Measurements from ENCODE around the gene INPP5A. TPM values are rescaled to one million over a fixed set of nuclear protein-coding genes. Genes with fewer than 3 reads are reported as not detected.

Gene INPP5A
- total and polyA plus RNA-seq, 9 of the 15 experiments (the other 6 are each of a cell fraction or from before 2014, with no cell fraction given), result 0.66 to 11.6 (median 7.7) TPM

DNA sequence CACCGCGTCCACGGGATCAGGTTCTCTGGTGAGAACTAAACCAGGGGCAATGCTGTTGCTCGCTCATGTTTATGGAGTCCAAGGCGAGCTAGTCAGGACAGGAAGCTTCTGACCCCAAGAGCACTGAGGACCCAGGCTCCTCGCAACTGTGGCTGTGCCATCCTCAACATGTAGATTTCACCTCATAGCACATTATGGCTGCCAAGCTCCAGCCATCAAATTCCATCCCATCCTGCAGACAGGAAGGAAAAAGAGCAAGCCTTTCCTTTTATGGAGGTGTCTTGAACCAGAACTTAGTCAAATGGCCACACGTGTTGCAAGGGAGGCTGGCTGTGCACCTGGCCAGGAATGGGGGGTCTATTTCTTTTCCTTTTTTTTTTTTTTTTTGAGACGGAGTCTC lies 264.5 kb downstream of the INPP5A start:
- ChIA-PET POLR2A (interaction anchor here (0.5 to 0.6 kb wide), 2 partner anchors 49 to 782 kb away, joined by 3 read pairs; no protein-coding TSS in a partner anchor), CTCF (ENCODE audit: low intra/inter-chr PET ratio) (no interaction called here)
- peaks cover 2 to 25% of the 10 kb centered on the region in 2 experiments; a peak in 3 of 5 replicates for H3K27me3 ChIP-seq (ENCODE audit: control insufficient read depth in 2 of 2, insufficient read depth in 2 of 2, low read length in 2 of 2)
- H3K9me1 ChIP-seq (ENCODE audit: control insufficient read depth, insufficient read depth, low read length), result no peaks in the 10 kb centered on the region
- H3K27ac ChIP-seq (ENCODE audit: extremely low read depth, low read depth, low read length), result no peak overlapping the region
- intact Hi-C loops (cut with micrococcal nuclease) (no loop called here), in situ Hi-C loops (cut with MboI) (no loop called here)
- no peak overlapping the region for H3K4me2 ChIP-seq (ENCODE audit: insufficient read depth, low read length)
- H3K9ac ChIP-seq (ENCODE audit: insufficient read depth in 1 of 2, low read depth in 2 of 2, low read length in 2 of 2), result no peak overlapping the region
- FAIRE-seq, result no peak
- H3K79me2 ChIP-seq (ENCODE audit: control insufficient read depth, insufficient read depth, low read length), result no peaks in the 10 kb centered on the region
- no peaks in the 10 kb centered on the region for H3K36me3 ChIP-seq (ENCODE audit: control insufficient read depth, insufficient read depth, low read length)
- peaks cover 0 to 14% of the 10 kb centered on the region in 2 experiments; a peak in 2 of 5 replicates for H3K4me1 ChIP-seq (replicated peaks in 1 of 2; ENCODE audit: control insufficient read depth in 2 of 2, insufficient read depth in 2 of 2, low read length in 2 of 2)
- no peak overlapping the region for H3K4me3 ChIP-seq
- H3K9me3 ChIP-seq (replicated peaks; ENCODE audit: control insufficient read depth, insufficient read depth, low read depth, low read length), result no peaks in the 10 kb centered on the region
- DNase-seq (ENCODE audit: extremely low read depth in 1 of 4, low spot score in 3 of 4), result no peak
- no peak for ATAC-seq
- H2AFZ ChIP-seq (ENCODE audit: low read depth, low read length), result no peak overlapping the region
- no peaks in the 10 kb centered on the region for H4K20me1 ChIP-seq (replicated peaks; ENCODE audit: control insufficient read depth, insufficient read depth, low read length)
- peak; percentile 59; the same call in 1 of the 2 replicates for TF ChIP-seq BCOR (IDR thresholded peaks at IDR 0.05)
- TF ChIP-seq ARHGAP35 (IDR thresholded peaks at IDR 0.05; ENCODE audit: partially characterized antibody), result no peak
- 0 out of 2 replicates have a peak, but pooled peaks have one; percentile 13 for TF ChIP-seq HLTF (IDR thresholded peaks at IDR 0.05)
- BruUV-seq (replicated peaks), result no TSS peak
- 24% methylated on average over 7 of the region's 8 CpGs for WGBS (ENCODE audit: insufficient coverage, low coverage, missing lambda C conversion rate)

DNA sequence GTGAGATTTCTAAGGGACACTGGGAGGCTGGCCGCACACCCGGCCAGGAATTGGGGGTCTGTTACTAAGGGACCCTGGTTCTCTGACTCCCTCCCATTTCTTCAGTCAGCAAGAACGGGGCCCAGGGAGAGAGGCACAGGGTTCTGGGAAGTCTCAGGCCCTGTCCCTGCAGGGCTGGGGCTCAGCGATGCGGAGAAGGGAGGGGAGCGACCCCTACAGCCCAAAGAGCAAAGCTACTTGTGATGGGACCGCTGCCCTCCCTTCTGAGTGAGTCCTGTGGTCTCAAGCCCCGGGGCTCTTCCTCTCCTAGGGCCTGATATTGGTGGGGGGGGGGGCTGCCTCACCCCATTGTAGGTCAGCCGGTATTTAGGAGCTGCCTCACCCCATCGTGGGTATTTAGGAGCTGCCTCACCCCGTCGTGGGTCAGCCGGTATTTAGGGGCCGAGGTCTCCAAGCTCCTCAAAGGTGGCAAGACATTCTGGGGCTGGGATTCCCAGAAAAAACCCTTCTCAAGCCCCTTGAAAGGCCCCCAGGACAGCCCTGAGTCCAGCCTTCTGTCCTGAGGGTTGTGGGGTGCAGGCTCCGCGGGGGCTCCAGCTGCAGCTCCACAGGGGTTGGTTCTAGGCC lies 265.2 kb downstream of the INPP5A start:
- Histone ChIP-seq H3K9me3 (replicated peaks; ENCODE audit: control insufficient read depth, insufficient read depth, low read depth, low read length) (no peaks in the 10 kb centered on the region), H3K27ac (ENCODE audit: extremely low read depth, low read depth, low read length) (no peak overlapping the region), H4K20me1 (replicated peaks; ENCODE audit: control insufficient read depth, insufficient read depth, low read length) (no peaks in the 10 kb centered on the region), H3K79me2 (ENCODE audit: control insufficient read depth, insufficient read depth, low read length) (no peaks in the 10 kb centered on the region), H3K9me1 (ENCODE audit: control insufficient read depth, insufficient read depth, low read length) (no peaks in the 10 kb centered on the region), H3K4me1 (replicated peaks in 1 of 2; ENCODE audit: control insufficient read depth in 2 of 2, insufficient read depth in 2 of 2, low read length in 2 of 2) (peaks cover 0 to 14% of the 10 kb centered on the region in 2 experiments; a peak in 2 of 5 replicates), H3K4me2 (ENCODE audit: insufficient read depth, low read length) (no peak overlapping the region), H3K9ac (ENCODE audit: insufficient read depth in 1 of 2, low read depth in 2 of 2, low read length in 2 of 2) (no peak overlapping the region), H3K36me3 (ENCODE audit: control insufficient read depth, insufficient read depth, low read length) (no peaks in the 10 kb centered on the region), H3K4me3 (no peak overlapping the region), H2AFZ (ENCODE audit: low read depth, low read length) (no peak overlapping the region), H3K27me3 (ENCODE audit: control insufficient read depth in 2 of 2, insufficient read depth in 2 of 2, low read length in 2 of 2) (peaks cover 0 to 23% of the 10 kb centered on the region in 2 experiments; a peak in 2 of 5 replicates)
- in situ Hi-C loops (cut with MboI) (no loop called here), intact Hi-C loops (cut with micrococcal nuclease) (no loop called here)
- ChIA-PET POLR2A (interaction anchor here (0.5 to 0.7 kb wide), 3 partner anchors 48 to 782 kb away, joined by 3 read pairs; no protein-coding TSS in a partner anchor), CTCF (ENCODE audit: low intra/inter-chr PET ratio) (interaction anchor here (0.7 kb wide), 1 partner anchor 695 kb away, joined by 3 read pairs; no protein-coding TSS in a partner anchor)
- ATAC-seq (peak; percentile 85), DNase-seq (ENCODE audit: extremely low read depth in 1 of 4, low spot score in 3 of 4) (peak in 2 of 4 experiments; percentile 34), FAIRE-seq (no peak)
- BruUV-seq (replicated peaks), result no TSS peak
- 0% methylated on average over 3 of the region's 16 CpGs for WGBS (ENCODE audit: insufficient coverage, low coverage, missing lambda C conversion rate)
- TF ChIP-seq ASH1L (IDR thresholded peaks at IDR 0.05; ENCODE audit: borderline replicate concordance, low read depth, partially characterized antibody) (no peak), POLR2H (tag; IDR thresholded peaks at IDR 0.05; ENCODE audit: low read depth) (no peak), REST (IDR thresholded peaks at IDR 0.05; ENCODE audit: borderline replicate concordance) (peak; percentile 29; the same call in 1 of the 2 replicates), REST (CRISPR knock-in tag; IDR thresholded peaks at IDR 0.05; ENCODE audit: low read depth) (no peak), ZNF232 (CRISPR knock-in tag; IDR thresholded peaks at IDR 0.05) (no peak)

Measured in K562 (cell line).